K562 (cell line): Measurements from ENCODE around the gene XAB2. TPM values are rescaled to one million over a fixed set of nuclear protein-coding genes. Genes with fewer than 3 reads are reported as not detected.
A peak's percentile ranks its signal among the peaks of the same experiment; 100 is the strongest.

Source experiments
- AFF4 ChIP-seq: sonication (generic); formaldehyde crosslinking; IDR thresholded peaks from 2 replicates; pipeline ENCODE4 v1.8.0; 2023; ENCODE audit warnings: mild to moderate bottlenecking, missing genetic modification reagents
- CEBPG ChIP-seq, 3 experiments: fragments of 200-800 bp in 1 of 3; sonication (Bioruptor generic) in 1 of 3; sonication (generic) in 1 of 3; formaldehyde crosslinking in 1 of 3; IDR thresholded peaks in 2 of 3; conservative IDR thresholded peaks in 1 of 3; 2 replicates each; pipeline versions ENCODE4 v1.6.1 to v1.8.0; 2016 to 2022; ENCODE audit warnings: missing compliant biosample characterization in 2 of 3, missing genetic modification characterization in 2 of 3, mild to moderate bottlenecking in 1 of 3, missing genetic modification reagents in 1 of 3
- KAT2B ChIP-seq: IDR thresholded peaks from one replicate; pipeline ENCODE4 v1.6.1; 2012; ENCODE audit warnings: low read depth, mild to moderate bottlenecking, control low read depth, inconsistent platforms, low read length, moderate library complexity
- MGA ChIP-seq: fragments of 450-650 bp; IDR thresholded peaks from 2 replicates; pipeline ENCODE4 v1.6.1; 2016; ENCODE audit warnings: mild to moderate bottlenecking, moderate library complexity
- NEUROD1 ChIP-seq: fragments of 150-350 bp; IDR thresholded peaks from 2 replicates; pipeline ENCODE4 v1.6.1; 2014; ENCODE audit warnings: borderline replicate concordance, low read length, low read depth; ENCODE audit not compliant: partially characterized antibody
- SETDB1 ChIP-seq: IDR thresholded peaks from one replicate; pipeline ENCODE4 v1.6.1; 2012; ENCODE audit warnings: low read length, control low read depth, inconsistent platforms
- SMAD1 ChIP-seq: fragments of 150-350 bp; IDR thresholded peaks from 2 replicates; pipeline ENCODE4 v1.6.1; 2014; ENCODE audit warnings: low read length, low read depth; ENCODE audit not compliant: partially characterized antibody
- ZEB2 ChIP-seq: fragments of 450-650 bp; IDR thresholded peaks from 2 replicates; pipeline ENCODE4 v1.6.1; 2016
- polyA plus RNA-seq, 8 experiments: library from polyadenylated mRNA; depleted of rRNA in 4 of 8; stranded (reverse) in 5 of 8; unstranded in 3 of 8; fragments of >200 nt; fragmentation: Nextera tagmentation in 2 of 8; fragmentation: Illumina TruSeq in 1 of 8; extraction: Ambion mirVana in 2 of 8; extraction: Trizol in 1 of 8; gene quantifications; 2 replicates each; pipeline versions ENCODE4 v1.2.1 to v1.2.3, GENCODE V29; 2011 to 2014; ENCODE audit warnings: inconsistent platforms in 1 of 8, missing spikeins in 1 of 8
- total RNA-seq, 7 experiments: library from RNA; depleted of rRNA in 6 of 7; stranded (reverse); fragments of >200 nt in 6 of 7; fragmentation: Illumina TruSeq in 2 of 7; extraction: Trizol in 2 of 7; gene quantifications; 2 replicates each; pipeline versions ENCODE4 v1.2.1 to v1.2.3, GENCODE V29; 2011 to 2021; ENCODE audit warnings: low replicate concordance in 1 of 7
- TF ChIP-seq, protein P1 (sequence below): IDR thresholded peaks from 2 replicates; pipeline ENCODE4 v1.6.1; 2014; ENCODE audit warnings: antibody characterized with exemption

The XAB2 gene
- total and polyA plus RNA-seq, 9 of the 15 experiments (the other 6 are each of a cell fraction or from before 2014, with no cell fraction given) = 0.21 to 58.3 (median 20.0) TPM

GRCh38 chr19:7636691-7637373 is 7.5 kb upstream of the XAB2 start, which contains the start of gene STXBP2 (continued):
- peak; percentile 98 for TF ChIP-seq MGA
- TF ChIP-seq SETDB1 = no peak
- peak; percentile 17 for TF ChIP-seq SMAD1
- peak; percentile 47; the same call in 1 of the 2 replicates for TF ChIP-seq CEBPG (CRISPR knock-in tag; IDR thresholded peaks at IDR 0.05)
- no peak; a peak in 1 of 4 replicates for TF ChIP-seq CEBPG (tag; conservative IDR thresholded peaks at IDR 0.05 in 1 of 2, IDR thresholded peaks at IDR 0.05 in 1 of 2)
- no peak for TF ChIP-seq KAT2B
- TF ChIP-seq AFF4 (CRISPR knock-in tag) = no peak
- TF ChIP-seq ZEB2 = peak; percentile 76
- TF ChIP-seq, protein P1, sequence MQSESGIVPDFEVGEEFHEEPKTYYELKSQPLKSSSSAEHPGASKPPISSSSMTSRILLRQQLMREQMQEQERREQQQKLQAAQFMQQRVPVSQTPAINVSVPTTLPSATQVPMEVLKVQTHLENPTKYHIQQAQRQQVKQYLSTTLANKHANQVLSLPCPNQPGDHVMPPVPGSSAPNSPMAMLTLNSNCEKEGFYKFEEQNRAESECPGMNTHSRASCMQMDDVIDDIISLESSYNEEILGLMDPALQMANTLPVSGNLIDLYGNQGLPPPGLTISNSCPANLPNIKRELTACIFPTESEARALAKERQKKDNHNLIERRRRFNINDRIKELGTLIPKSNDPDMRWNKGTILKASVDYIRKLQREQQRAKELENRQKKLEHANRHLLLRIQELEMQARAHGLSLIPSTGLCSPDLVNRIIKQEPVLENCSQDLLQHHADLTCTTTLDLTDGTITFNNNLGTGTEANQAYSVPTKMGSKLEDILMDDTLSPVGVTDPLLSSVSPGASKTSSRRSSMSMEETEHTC = no peak
- TF ChIP-seq NEUROD1 = peak; percentile 30
